GM10266 (cell line): ENCODE data around the gene APOBEC3H.

Experiments
- DNase-seq: peaks from one replicate; pipeline ENCODE4 v3.0.0; 2012; ENCODE audit errors: extremely low spot score
- CTCF ChIP-seq: IDR thresholded peaks from 2 replicates; pipeline ENCODE4 v1.5.1; 2012; ENCODE audit warnings: mild to moderate bottlenecking, low read depth; ENCODE audit not compliant: control insufficient read depth, insufficient read depth; ENCODE audit errors: missing control alignments

APOBEC3H gene

DNA sequence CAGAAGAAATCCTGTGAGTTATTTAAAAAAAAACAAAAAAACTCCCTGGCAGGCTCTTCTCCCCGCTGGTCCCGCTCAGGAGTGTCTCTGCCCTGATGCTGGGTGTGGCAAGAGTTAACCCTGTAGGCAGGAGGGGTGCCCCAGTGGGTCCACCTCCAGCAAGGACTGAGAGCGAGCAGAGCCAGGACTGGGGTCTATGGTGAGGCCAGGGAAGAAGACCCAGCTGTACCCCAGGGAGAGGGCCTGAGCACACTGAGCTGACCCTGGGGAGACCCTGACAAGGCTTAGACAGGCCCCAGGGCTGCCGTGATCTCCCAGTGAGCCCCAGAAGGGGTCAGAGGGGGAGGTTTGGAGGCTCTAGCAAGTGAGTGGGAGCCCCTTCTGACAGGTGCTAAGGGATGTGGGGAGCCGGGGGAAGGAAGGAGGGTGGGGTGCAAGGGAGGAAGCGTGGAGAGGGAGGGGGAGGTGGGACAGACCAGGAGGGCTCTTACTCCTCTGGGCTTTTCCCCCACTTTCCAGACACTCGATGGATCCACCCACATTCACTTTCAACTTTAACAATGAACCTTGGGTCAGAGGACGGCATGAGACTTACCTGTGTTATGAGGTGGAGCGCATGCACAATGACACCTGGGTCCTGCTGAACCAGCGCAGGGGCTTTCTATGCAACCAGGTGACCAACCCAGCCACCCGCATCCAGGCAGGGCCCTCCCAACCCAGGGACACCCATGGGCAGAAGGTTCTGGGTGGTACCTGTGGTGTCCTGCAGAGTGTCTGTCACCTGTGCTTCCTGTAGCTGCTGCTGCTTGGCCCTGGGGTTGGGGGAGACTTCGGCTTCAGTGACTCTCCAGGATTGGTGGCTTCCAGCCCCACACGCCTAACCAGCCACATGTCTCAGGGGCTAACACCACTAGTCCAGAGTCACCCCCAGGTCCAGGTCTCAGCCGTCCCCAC is 13.6 kb upstream of the APOBEC3H start:
- DNase-seq: no peak
- no peak for TF ChIP-seq CTCF

DNA sequence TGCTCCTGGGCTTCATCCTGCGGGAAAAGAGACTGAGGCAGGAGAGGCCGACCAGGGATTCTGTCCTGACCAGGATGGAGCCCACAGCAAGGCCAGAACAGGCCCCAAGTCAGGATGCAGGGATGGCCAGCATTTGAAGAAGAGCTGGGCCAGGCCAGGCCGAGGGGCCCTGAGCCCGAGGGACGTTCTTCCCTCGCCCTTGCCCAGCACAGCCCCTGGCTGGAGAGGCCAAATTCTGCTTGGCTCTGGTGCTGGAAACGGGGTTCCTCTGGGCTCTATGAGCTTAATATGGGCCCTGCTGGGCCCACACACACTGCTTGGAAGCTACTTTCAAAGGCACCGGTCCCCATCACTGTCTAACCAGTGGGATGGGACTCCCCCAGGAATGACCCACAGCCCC is 12.4 kb upstream of the APOBEC3H start:
- TF ChIP-seq CTCF: no peak
- DNase-seq: no peak

GRCh38 chr22:39087098-39087497 is 9.9 kb upstream of the APOBEC3H start:
- no peak for DNase-seq
- TF ChIP-seq CTCF: no peak

DNA sequence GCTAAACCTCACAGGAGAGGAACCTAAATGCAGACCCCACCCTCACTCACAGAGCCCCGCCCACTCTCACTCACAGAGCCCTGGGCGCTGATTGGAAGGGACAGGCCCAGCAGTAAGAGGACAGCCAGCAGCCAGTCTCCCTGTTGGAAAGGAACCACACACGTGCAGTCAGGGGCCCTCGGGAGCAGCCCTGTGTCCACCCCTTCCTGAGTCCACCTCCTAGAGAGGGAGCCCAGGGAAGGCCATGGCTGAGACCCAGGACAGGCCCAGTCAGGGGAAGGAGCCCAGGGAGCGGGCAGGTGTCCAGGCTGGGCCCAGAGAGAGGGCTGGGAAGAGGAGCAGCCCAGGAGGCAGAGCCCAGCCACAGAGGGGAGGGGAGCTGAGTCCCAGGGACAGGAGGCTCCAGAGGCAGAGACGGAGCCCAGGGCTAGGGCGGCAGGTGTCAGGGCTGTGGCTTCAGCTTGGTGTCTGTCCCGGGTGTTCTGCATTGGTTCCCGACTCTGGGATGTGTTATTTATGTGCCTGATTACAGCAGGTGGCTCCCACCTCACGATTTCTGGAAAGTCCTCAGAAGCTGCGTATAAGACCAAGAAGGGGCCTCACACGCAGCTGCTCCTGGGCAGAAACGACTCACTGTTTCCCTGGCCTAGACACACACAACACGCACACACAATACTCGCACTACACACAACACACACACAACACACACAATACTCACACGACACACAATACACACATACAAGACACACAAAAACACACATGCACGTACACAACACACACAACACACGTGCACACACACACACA is 9.0 kb upstream of the APOBEC3H start:
- TF ChIP-seq CTCF: no peak
- no peak for DNase-seq

GRCh38 chr22:39088685-39089032 is 8.4 kb upstream of the APOBEC3H start:
- TF ChIP-seq CTCF: no peak
- no peak for DNase-seq

DNA sequence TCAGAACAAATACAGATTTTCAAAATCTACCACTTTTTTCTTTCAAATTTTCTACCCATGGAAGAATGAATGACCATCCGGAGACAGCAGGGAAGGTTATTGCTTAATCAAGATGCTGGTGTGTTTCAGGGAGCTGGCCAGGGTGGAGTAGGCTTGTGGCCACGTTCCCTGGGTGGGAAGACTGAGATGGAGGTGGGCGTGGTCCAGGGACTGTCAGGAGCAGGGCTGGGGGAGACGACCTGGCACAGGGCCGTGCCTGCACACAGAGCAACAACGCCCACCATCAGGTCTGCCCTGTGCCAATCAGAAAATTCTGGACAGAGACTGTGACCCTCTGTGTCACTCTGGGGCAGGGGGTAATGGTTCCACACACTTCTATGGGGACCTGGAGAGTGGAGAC is 7.1 kb upstream of the APOBEC3H start:
- no peak for DNase-seq
- no peak for TF ChIP-seq CTCF

DNA sequence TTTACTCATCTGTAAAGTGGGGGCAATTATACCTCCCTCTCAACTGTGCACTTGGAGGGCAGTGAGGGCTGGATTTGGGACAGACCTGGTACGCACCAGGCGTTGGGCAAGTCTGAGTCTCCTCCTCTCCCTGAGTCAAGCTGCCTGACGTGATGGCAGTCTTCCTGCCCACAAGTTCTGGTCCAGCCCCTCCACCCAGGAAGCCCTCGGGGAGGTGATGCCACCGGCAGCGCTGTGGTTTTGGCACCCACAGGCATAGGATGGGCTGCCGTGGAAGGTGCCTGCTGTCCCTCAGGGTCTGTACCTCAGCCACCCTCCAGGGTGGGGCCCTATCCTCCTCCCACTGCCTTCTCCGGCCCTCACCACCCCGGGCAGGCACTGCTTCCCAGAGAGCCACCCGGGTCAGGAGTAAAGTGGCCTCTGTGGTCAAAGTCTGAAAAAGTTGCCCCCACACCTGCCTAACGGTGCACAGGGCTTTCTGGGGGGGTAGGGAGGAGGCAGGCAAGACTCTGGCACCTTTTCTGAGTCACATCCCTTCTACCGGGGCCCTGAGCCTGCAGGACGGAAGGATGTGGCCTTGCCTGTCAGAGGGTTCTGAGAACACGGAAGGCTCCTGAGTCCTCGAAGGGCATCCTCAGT is 6.5 kb upstream of the APOBEC3H start:
- TF ChIP-seq CTCF: no peak
- DNase-seq: no peak
